Glutamatergic neuron (in vitro differentiated cells): Measurements from ENCODE around the gene MTAP. TPM values are rescaled to one million over a fixed set of nuclear protein-coding genes. Genes with fewer than 3 reads are reported as not detected.

Experiments used
- DNase-seq: peaks from one replicate; pipeline ENCODE4 v3.0.0; 2022
- H3K27ac Mint-ChIP-seq: one replicate; pipeline ENCODE4 v1.8.0; 2020; ENCODE audit warnings: mild to moderate bottlenecking, mixed read lengths, inconsistent platforms; ENCODE audit not compliant: unreplicated experiment
- H3K27me3 Mint-ChIP-seq: one replicate; pipeline ENCODE4 v1.8.0; 2020; ENCODE audit warnings: mild to moderate bottlenecking, moderate library complexity, mixed read lengths, inconsistent platforms; ENCODE audit not compliant: unreplicated experiment
- H3K36me3 Mint-ChIP-seq: one replicate; pipeline ENCODE4 v1.8.0; 2020; ENCODE audit warnings: mild to moderate bottlenecking, mixed read lengths, inconsistent platforms; ENCODE audit not compliant: unreplicated experiment
- H3K4me1 Mint-ChIP-seq: one replicate; pipeline ENCODE4 v1.8.0; 2020; ENCODE audit warnings: mild to moderate bottlenecking, low read depth, mixed read lengths, inconsistent platforms; ENCODE audit not compliant: unreplicated experiment
- H3K4me3 Mint-ChIP-seq: one replicate; pipeline ENCODE4 v1.8.0; 2020; ENCODE audit warnings: mild to moderate bottlenecking, mixed read lengths, inconsistent platforms; ENCODE audit not compliant: unreplicated experiment
- H3K9me3 Mint-ChIP-seq: one replicate; pipeline ENCODE4 v1.8.0; 2020; ENCODE audit warnings: mild to moderate bottlenecking, moderate library complexity, mixed read lengths, inconsistent platforms; ENCODE audit not compliant: unreplicated experiment
- total RNA-seq: library from RNA; stranded (reverse); fragmentation: NEBNext Ultra II Directional; extraction: Animal tissue kit (Norgen Biotek cat#: 25700); gene quantifications from one replicate; pipeline ENCODE4 v1.2.1, GENCODE V29; 2021; ENCODE audit not compliant: unreplicated experiment
- TF ChIP-seq, protein P1 (sequence below): fragments of 200-600 bp; sonication (generic); IDR thresholded peaks from one replicate; pipeline ENCODE4 v1.5.0; 2021; ENCODE audit not compliant: partially characterized antibody, unreplicated experiment

MTAP gene
- total RNA-seq, 1 donor from 2014 or later: 48.1 TPM

- Mint-ChIP-seq H3K4me1 (peaks cover 16% of the 10 kb centered on the region), H3K27me3 (peaks cover 2% of the 10 kb centered on the region), H3K36me3 (peaks cover 17% of the 10 kb centered on the region), H3K4me3 (no peak overlapping the region), H3K9me3 (peaks cover 17% of the 10 kb centered on the region), H3K27ac (no peak overlapping the region)
- TF ChIP-seq, protein P1, sequence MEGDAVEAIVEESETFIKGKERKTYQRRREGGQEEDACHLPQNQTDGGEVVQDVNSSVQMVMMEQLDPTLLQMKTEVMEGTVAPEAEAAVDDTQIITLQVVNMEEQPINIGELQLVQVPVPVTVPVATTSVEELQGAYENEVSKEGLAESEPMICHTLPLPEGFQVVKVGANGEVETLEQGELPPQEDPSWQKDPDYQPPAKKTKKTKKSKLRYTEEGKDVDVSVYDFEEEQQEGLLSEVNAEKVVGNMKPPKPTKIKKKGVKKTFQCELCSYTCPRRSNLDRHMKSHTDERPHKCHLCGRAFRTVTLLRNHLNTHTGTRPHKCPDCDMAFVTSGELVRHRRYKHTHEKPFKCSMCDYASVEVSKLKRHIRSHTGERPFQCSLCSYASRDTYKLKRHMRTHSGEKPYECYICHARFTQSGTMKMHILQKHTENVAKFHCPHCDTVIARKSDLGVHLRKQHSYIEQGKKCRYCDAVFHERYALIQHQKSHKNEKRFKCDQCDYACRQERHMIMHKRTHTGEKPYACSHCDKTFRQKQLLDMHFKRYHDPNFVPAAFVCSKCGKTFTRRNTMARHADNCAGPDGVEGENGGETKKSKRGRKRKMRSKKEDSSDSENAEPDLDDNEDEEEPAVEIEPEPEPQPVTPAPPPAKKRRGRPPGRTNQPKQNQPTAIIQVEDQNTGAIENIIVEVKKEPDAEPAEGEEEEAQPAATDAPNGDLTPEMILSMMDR: no peak
- DNase-seq: no peak
Measured at GRCh38 chr9:21901546-21901945, 99.1 kb downstream of the MTAP start.

DNA sequence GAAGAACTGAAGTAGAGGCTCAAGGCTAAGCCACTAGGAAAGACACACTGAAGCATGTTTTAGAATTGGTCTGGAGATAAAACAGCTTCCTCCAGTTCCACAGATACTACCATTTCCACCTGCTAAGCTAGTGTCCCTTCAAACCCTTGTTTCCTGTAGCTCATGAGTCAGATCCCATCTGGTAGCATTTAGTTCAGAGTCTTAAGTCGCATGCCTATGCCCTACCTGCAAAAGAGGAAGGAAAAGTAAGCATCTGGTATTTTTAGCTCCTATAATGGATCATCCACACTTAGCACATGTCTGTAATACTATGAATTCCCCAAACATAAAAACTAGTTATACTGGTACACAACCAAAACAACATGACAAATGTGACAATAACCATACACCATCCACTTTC is 99.7 kb downstream of the MTAP start:
- Mint-ChIP-seq H3K4me3 (no peak overlapping the region), H3K27ac (no peak overlapping the region), H3K27me3 (peaks cover 1% of the 10 kb centered on the region), H3K36me3 (peaks cover 17% of the 10 kb centered on the region), H3K9me3 (peaks cover 16% of the 10 kb centered on the region), H3K4me1 (peaks cover 16% of the 10 kb centered on the region)
- DNase-seq: no peak
- TF ChIP-seq, protein P1: no peak

- Mint-ChIP-seq H3K4me3 (no peak overlapping the region), H3K27ac (no peak overlapping the region), H3K36me3 (peaks cover 22% of the 10 kb centered on the region), H3K9me3 (peaks cover 10% of the 10 kb centered on the region), H3K4me1 (peaks cover 16% of the 10 kb centered on the region), H3K27me3 (peaks cover 1% of the 10 kb centered on the region)
- TF ChIP-seq, protein P1: no peak
- no peak for DNase-seq
Measured at GRCh38 chr9:21903380-21903965, 101.0 kb downstream of the MTAP start.

GRCh38 chr9:21904371-21904770 is 101.9 kb downstream of the MTAP start:
- TF ChIP-seq, protein P1: no peak
- DNase-seq: no peak
- peaks cover 24% of the 10 kb centered on the region for H3K36me3 Mint-ChIP-seq
- no peak overlapping the region for H3K4me3 Mint-ChIP-seq
- peaks cover 16% of the 10 kb centered on the region for H3K4me1 Mint-ChIP-seq
- H3K27me3 Mint-ChIP-seq: peaks cover 1% of the 10 kb centered on the region
- H3K27ac Mint-ChIP-seq: peak overlapping the region; percentile 31
- peaks cover 8% of the 10 kb centered on the region for H3K9me3 Mint-ChIP-seq

- Mint-ChIP-seq H3K4me1 (peaks cover 16% of the 10 kb centered on the region), H3K9me3 (peaks cover 5% of the 10 kb centered on the region), H3K36me3 (peaks cover 22% of the 10 kb centered on the region), H3K27me3 (peaks cover 1% of the 10 kb centered on the region), H3K4me3 (no peak overlapping the region), H3K27ac (peak overlapping the region; percentile 31)
- DNase-seq: no peak
- TF ChIP-seq, protein P1: peak; percentile 11
Measured at GRCh38 chr9:21904776-21905175, 102.3 kb downstream of the MTAP start.
